ENCODE data around the gene SAMHD1. TPM values are rescaled to one million over a fixed set of nuclear protein-coding genes. Genes with fewer than 3 reads are reported as not detected.
"Not testable (repeated sequence)": the region's sequence is repeated elsewhere in the genome, so short reads cannot be mapped to it uniquely, and the experiment has no call there.

The SAMHD1 gene
- total and polyA plus RNA-seq, 2 donors: 145 to 146 TPM

DNA sequence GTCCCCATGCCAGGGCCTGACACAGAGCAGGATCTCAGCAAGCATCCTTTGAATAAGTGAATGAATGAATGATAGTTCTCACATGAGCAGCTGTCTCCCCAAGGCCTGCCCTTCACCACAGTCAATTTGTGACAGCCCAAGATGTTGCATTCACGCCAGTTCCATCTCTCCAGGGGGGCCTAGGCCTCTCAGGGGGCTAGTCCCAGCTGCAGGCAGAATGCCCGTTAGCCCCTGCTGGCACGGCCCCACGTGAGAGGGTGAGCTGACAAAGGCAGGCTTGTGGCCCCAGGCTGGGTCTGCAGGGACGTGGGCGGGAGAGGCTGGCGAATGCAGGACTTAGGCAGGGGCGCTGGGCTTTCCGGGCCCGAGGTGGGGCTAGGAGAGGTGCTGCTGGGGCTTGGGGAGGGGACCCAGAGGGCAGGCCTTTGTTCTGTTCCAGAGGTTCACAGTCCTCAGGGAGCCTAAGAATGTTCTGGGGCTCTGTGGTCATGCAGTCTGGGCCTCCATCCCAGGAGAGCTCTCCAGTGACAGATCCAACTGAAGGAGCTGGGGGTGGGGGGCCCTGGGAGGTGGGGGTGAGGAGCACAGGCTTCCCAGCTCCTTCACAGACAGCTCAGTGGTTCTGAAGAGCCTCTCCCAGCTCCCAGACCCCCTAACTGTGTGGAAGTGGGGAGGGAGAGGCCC, 106.1 kb downstream of the SAMHD1 start:
- Histone ChIP-seq H3K36me3 (ENCODE audit: insufficient read depth) (no peaks in the 10 kb centered on the region), H3K4me3 (ENCODE audit: low read depth, low read length) (no peak overlapping the region), H3K4me1 (ENCODE audit: insufficient read depth) (no peaks in the 10 kb centered on the region), H3K27ac (ENCODE audit: low read depth) (no peak overlapping the region)
- no peak for DNase-seq (ENCODE audit: extremely low spot score)
- 74% methylated on average over 10 of the region's 10 CpGs for WGBS

DNA sequence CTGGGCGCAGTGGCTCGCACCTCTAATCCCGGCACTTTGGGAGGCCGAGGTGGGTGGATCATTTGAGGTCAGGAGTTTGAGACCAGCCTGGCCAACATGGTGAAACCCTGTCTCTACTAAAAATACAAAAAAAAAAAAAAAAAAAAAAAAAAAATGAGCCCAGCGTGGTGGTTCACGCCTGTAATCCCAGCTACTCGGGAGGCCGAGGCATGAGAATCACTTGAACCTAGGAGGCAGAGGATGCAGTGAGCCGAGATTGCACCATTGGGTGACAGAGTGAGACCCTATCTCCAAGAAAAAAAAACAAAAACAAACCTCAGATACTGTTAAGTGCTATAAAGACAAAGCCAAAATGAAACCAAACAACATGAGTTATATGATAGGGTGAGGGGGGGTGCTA, 110.5 kb downstream of the SAMHD1 start:
- not testable (repeated sequence) for H3K4me3 ChIP-seq (ENCODE audit: low read depth, low read length); DNase-seq (ENCODE audit: extremely low spot score); H3K27ac ChIP-seq (ENCODE audit: low read depth); H3K36me3 ChIP-seq (ENCODE audit: insufficient read depth); H3K4me1 ChIP-seq (ENCODE audit: insufficient read depth)
- 91% methylated on average over 9 of the region's 9 CpGs for WGBS

Other genes starting within 250 kb of the SAMHD1 start
- 26.9 TPM for gene NDRG3, start 205.6 kb downstream of the SAMHD1 start, total RNA-seq
- 21.7 TPM for gene NDRG3, start 205.6 kb downstream of the SAMHD1 start, polyA plus RNA-seq
- 21.4 TPM for gene DSN1, start 177.9 kb downstream of the SAMHD1 start, total RNA-seq
- gene DSN1, start 177.9 kb downstream of the SAMHD1 start, polyA plus RNA-seq: 6.8 TPM
- gene TLDC2, start 75.6 kb downstream of the SAMHD1 start, total RNA-seq: 1.6 TPM
- gene TLDC2, start 75.6 kb downstream of the SAMHD1 start, polyA plus RNA-seq: 0.33 TPM
- gene RBL1, start 144.3 kb upstream of the SAMHD1 start, total RNA-seq: 23.2 TPM
- gene RBL1, start 144.3 kb upstream of the SAMHD1 start, polyA plus RNA-seq: 2.4 TPM
- gene RPN2, start 227.6 kb upstream of the SAMHD1 start, total RNA-seq: 137 TPM
- gene RPN2, start 227.6 kb upstream of the SAMHD1 start, polyA plus RNA-seq: 122 TPM
- gene MROH8, start 227.8 kb upstream of the SAMHD1 start, total RNA-seq: 6.3 TPM
- gene MROH8, start 227.8 kb upstream of the SAMHD1 start, polyA plus RNA-seq: 1.8 TPM

All from urinary bladder (tissue), 4 donors.